Endothelial cell of umbilical vein (primary cell): Measurements from ENCODE around the gene RGS7BP. TPM values are rescaled to one million over a fixed set of nuclear protein-coding genes. Genes with fewer than 3 reads are reported as not detected.
A peak's percentile ranks its signal among the peaks of the same experiment; 100 is the strongest.

Experiments used
- BruUV-seq: library from RNA; stranded (reverse); fragments of 400-500 nt; replicated peaks from 2 replicates; lab custom pipeline; 2021; lab: Mats Ljungman, UMichigan
- CTCF ChIA-PET: fragments of 300-600, 350-600 bp; sonication (Branson Sonifier 250); formaldehyde crosslinking; loops from one replicate; lab custom pipeline; 2021; ENCODE audit warnings: antibody characterized with exemption, inconsistent platforms; lab: Charles Lee
- POLR2A ChIA-PET: fragments of 300-600, 350-600 bp; sonication (Branson Sonifier 250); formaldehyde crosslinking; loops from one replicate; lab custom pipeline; 2021; ENCODE audit warnings: antibody characterized with exemption, inconsistent platforms; lab: Charles Lee
- DNase-seq: peaks from one replicate; pipeline ENCODE4 v3.0.0-alpha.2; 2011; ENCODE audit warnings: low read depth, low spot score
- FAIRE-seq: peaks from 2 replicates; lab custom pipeline; 2011; peaks lifted over from hg19 to GRCh38; lab: Jason Lieb, UNC
- H2AFZ ChIP-seq: 2 replicates; pipeline ENCODE4 v1.6.0; 2012; ENCODE audit warnings: low read depth, low read length, control low read depth, inconsistent platforms
- H3K27ac ChIP-seq: 2 replicates; pipeline ENCODE4 v1.5.1; 2011; ENCODE audit warnings: low read depth, mild to moderate bottlenecking, control low read depth, low read length, moderate library complexity; ENCODE audit not compliant: insufficient read depth
- H3K27me3 ChIP-seq, 2 experiments: 2 replicates each; pipeline versions ENCODE4 v1.6.0 to v1.6.1; 2011; ENCODE audit warnings: low read length in 2 of 2, mixed read lengths in 1 of 2; ENCODE audit not compliant: control insufficient read depth in 2 of 2, insufficient read depth in 2 of 2
- H3K36me3 ChIP-seq, 2 experiments: 2 replicates in 1 of 2; 3 replicates in 1 of 2; pipeline ENCODE4 v1.5.1; 2011; ENCODE audit warnings: low read length in 2 of 2, mild to moderate bottlenecking in 1 of 2, moderate library complexity in 1 of 2; ENCODE audit not compliant: control insufficient read depth in 2 of 2, insufficient read depth in 2 of 2; ENCODE audit errors: extremely low read depth in 1 of 2
- H3K4me1 ChIP-seq: 3 replicates; pipeline ENCODE4 v1.5.1; 2011; ENCODE audit warnings: mild to moderate bottlenecking, low read length; ENCODE audit not compliant: control insufficient read depth, insufficient read depth; ENCODE audit errors: extremely low read depth
- H3K4me2 ChIP-seq: 2 replicates; pipeline ENCODE4 v1.6.1; 2011; ENCODE audit warnings: low read length, control low read depth, mixed read lengths; ENCODE audit not compliant: insufficient read depth
- H3K4me3 ChIP-seq, 3 experiments: fragments of 200-600 bp in 1 of 3; sonication (generic), shearing (Covaris generic) in 1 of 3; replicated peaks in 1 of 3; 2 replicates each; pipeline ENCODE4 v1.5.1; 2011 to 2016; ENCODE audit warnings: control low read depth in 3 of 3, low read length in 3 of 3, mild to moderate bottlenecking in 2 of 3, inconsistent platforms in 1 of 3, low read depth in 1 of 3, moderate library complexity in 1 of 3; ENCODE audit not compliant: insufficient read depth in 1 of 3
- H3K79me2 ChIP-seq: 2 replicates; pipeline ENCODE4 v1.6.0; 2012; ENCODE audit warnings: low read length, inconsistent platforms; ENCODE audit not compliant: control insufficient read depth, insufficient read depth
- H3K9ac ChIP-seq: replicated peaks from 2 replicates; pipeline ENCODE3; 2011; ENCODE audit warnings: low read length, control low read depth; ENCODE audit not compliant: insufficient read depth; ENCODE audit errors: extremely low read depth
- H3K9me1 ChIP-seq: replicated peaks from 3 replicates; pipeline ENCODE4 v1.6.0; 2011; ENCODE audit warnings: mild to moderate bottlenecking, low read length; ENCODE audit not compliant: control insufficient read depth, insufficient read depth; ENCODE audit errors: extremely low read depth
- H3K9me3 ChIP-seq: replicated peaks from 2 replicates; pipeline ENCODE4 v1.5.1; 2012; ENCODE audit warnings: low read length, inconsistent platforms; ENCODE audit not compliant: control insufficient read depth, insufficient read depth
- H4K20me1 ChIP-seq: replicated peaks from 2 replicates; pipeline ENCODE3; 2011; ENCODE audit warnings: mild to moderate bottlenecking, low read length; ENCODE audit not compliant: control insufficient read depth, insufficient read depth; ENCODE audit errors: extremely low read depth
- EZH2 ChIP-seq: IDR thresholded peaks from 2 replicates; pipeline ENCODE4 v1.6.1; 2012; ENCODE audit warnings: borderline replicate concordance, low read depth, mild to moderate bottlenecking, moderate library complexity, low read length, inconsistent platforms; ENCODE audit not compliant: severe bottlenecking
- FOS ChIP-seq: IDR thresholded peaks from 2 replicates; pipeline ENCODE4 v1.6.1; 2011; ENCODE audit warnings: mild to moderate bottlenecking, low read length, moderate library complexity, borderline replicate concordance; ENCODE audit not compliant: insufficient read depth
- GATA2 ChIP-seq: IDR thresholded peaks from 2 replicates; pipeline ENCODE4 v1.7.0; 2011; ENCODE audit warnings: low read depth, mild to moderate bottlenecking, moderate library complexity, mixed read lengths, low read length; ENCODE audit not compliant: insufficient read length, insufficient read depth
- JUN ChIP-seq: IDR thresholded peaks from 2 replicates; pipeline ENCODE4 v1.6.1; 2011; ENCODE audit warnings: borderline replicate concordance, low read depth; ENCODE audit not compliant: insufficient read length, insufficient read depth
- MAX ChIP-seq: IDR thresholded peaks from 2 replicates; pipeline ENCODE4 v1.6.1; 2011; ENCODE audit not compliant: insufficient read depth, insufficient read length
- MYC ChIP-seq: IDR thresholded peaks from one replicate; pipeline ENCODE4 v1.6.1; 2011; ENCODE audit warnings: mild to moderate bottlenecking, low read depth, low read length
- POLR2A ChIP-seq: IDR thresholded peaks from 2 replicates; pipeline ENCODE4 v1.6.1; 2012; ENCODE audit warnings: low read depth, mild to moderate bottlenecking, control low read depth, low read length
- POLR2AphosphoS5 ChIP-seq: IDR thresholded peaks from 2 replicates; pipeline ENCODE4 v1.6.1; 2012; ENCODE audit warnings: low read depth, mild to moderate bottlenecking, control low read depth, low read length, moderate library complexity; ENCODE audit not compliant: insufficient read depth
- dilution Hi-C: fragments of 300-500 bp; cut with MboI; formaldehyde crosslinking; loops from one replicate; pipeline ENCODE4 v1.15.0; 2019; ENCODE audit warnings: low sequenced_read_pairs; ENCODE audit not compliant: extremely low pct_ligation_motif_present
- intact Hi-C: fragments of 100-400 bp; cut with micrococcal nuclease; formaldehyde crosslinking; loops from one replicate; pipeline ENCODE4 v1.10.0; 2022
- polyA plus RNA-seq, 4 experiments: library from polyadenylated mRNA; depleted of rRNA in 3 of 4; stranded (reverse) in 3 of 4; unstranded in 1 of 4; fragments of >200 nt; gene quantifications; 2 replicates each; pipeline versions ENCODE4 v1.2.1 to v1.2.3, GENCODE V29; 2011 to 2012; ENCODE audit warnings: missing spikeins in 1 of 4
- total RNA-seq: library from RNA; stranded (reverse); gene quantifications from 2 replicates; pipeline ENCODE4 v1.2.3, GENCODE V29; 2021
- TF ChIP-seq, protein P1 (sequence below), 2 donors: IDR thresholded peaks; 1 replicate in 1 of 2; 2 replicates in 1 of 2; pipeline ENCODE4 v1.5.1; 2011; ENCODE audit warnings: low read length in 2 of 2, mild to moderate bottlenecking in 2 of 2, moderate library complexity in 2 of 2, control low read depth in 1 of 2, inconsistent platforms in 1 of 2, low read depth in 1 of 2; ENCODE audit not compliant: insufficient read depth in 1 of 2; ENCODE audit errors: extremely low read depth in 1 of 2

Gene RGS7BP
- total and polyA plus RNA-seq, 2 donors (not counting 3 experiments of a cell fraction or from before 2014, with no cell fraction given): 0.51 to 2.0 TPM

- no peak for TF ChIP-seq MYC
- TF ChIP-seq FOS: no peak
- Histone ChIP-seq H3K79me2 (no peaks in the 10 kb centered on the region), H4K20me1 (no peaks in the 10 kb centered on the region), H2AFZ (peak overlapping the region; percentile 89), H3K27me3 (peaks cover 19 to 25% of the 10 kb centered on the region in 2 experiments), H3K9ac (no peak overlapping the region), H3K4me2 (peak overlapping the region; percentile 74), H3K9me3 (no peaks in the 10 kb centered on the region), H3K9me1 (no peaks in the 10 kb centered on the region), H3K27ac (no peak overlapping the region), H3K4me3 (peak overlapping the region; percentile 27 to 48 (median 47)), H3K4me1 (peaks cover 35% of the 10 kb centered on the region), H3K36me3 (no peaks in the 10 kb centered on the region)
- ChIA-PET CTCF (interaction anchor here (1.1 to 3.4 kb wide), 7 partner anchors 62 to 359 kb away, joined by 3 to 29 read pairs (median 6); no protein-coding TSS in a partner anchor), POLR2A (no interaction called here)
- intact Hi-C loops: loop anchor here (5.0 kb wide), 5 partner anchors 45 to 975 kb away; partner anchors contain the start of genes ADAMTS6, CWC27 and SREK1IP1
- peak; percentile 40 for DNase-seq
- no peak for FAIRE-seq
- no TSS peak for BruUV-seq
- dilution Hi-C loops: no loop called here
These were observed 1.4 kb downstream of the RGS7BP start for GRCh38 chr5:64507264-64507605.

- Histone ChIP-seq H3K4me2 (peak overlapping the region; percentile 85), H3K9ac (peak overlapping the region; percentile 8), H3K9me1 (no peaks in the 10 kb centered on the region), H2AFZ (no peak overlapping the region), H3K36me3 (no peaks in the 10 kb centered on the region), H3K79me2 (no peaks in the 10 kb centered on the region), H3K27me3 (peaks cover 6 to 14% of the 10 kb centered on the region in 2 experiments), H3K4me1 (peaks cover 35% of the 10 kb centered on the region), H4K20me1 (no peaks in the 10 kb centered on the region), H3K4me3 (peak overlapping the region in 1 of 3 experiments; percentile 9), H3K9me3 (no peaks in the 10 kb centered on the region), H3K27ac (peak overlapping the region; percentile 27)
- peak; percentile 90 for DNase-seq
- POLR2A ChIA-PET: no interaction called here
- intact Hi-C loops (loop anchor here (5.0 kb wide), 5 partner anchors 42 to 972 kb away; partner anchors contain the start of genes ADAMTS6, CWC27 and SREK1IP1), dilution Hi-C loops (no loop called here)
- peak; percentile 59 for FAIRE-seq
- BruUV-seq: no TSS peak
- TF ChIP-seq POLR2AphosphoS5: peak; percentile 24
- peak; percentile 71 for TF ChIP-seq GATA2
- TF ChIP-seq, protein P1, sequence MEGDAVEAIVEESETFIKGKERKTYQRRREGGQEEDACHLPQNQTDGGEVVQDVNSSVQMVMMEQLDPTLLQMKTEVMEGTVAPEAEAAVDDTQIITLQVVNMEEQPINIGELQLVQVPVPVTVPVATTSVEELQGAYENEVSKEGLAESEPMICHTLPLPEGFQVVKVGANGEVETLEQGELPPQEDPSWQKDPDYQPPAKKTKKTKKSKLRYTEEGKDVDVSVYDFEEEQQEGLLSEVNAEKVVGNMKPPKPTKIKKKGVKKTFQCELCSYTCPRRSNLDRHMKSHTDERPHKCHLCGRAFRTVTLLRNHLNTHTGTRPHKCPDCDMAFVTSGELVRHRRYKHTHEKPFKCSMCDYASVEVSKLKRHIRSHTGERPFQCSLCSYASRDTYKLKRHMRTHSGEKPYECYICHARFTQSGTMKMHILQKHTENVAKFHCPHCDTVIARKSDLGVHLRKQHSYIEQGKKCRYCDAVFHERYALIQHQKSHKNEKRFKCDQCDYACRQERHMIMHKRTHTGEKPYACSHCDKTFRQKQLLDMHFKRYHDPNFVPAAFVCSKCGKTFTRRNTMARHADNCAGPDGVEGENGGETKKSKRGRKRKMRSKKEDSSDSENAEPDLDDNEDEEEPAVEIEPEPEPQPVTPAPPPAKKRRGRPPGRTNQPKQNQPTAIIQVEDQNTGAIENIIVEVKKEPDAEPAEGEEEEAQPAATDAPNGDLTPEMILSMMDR (IDR thresholded peaks at IDR 0.05; ENCODE audit: extremely low read depth in 1 of 2, insufficient read depth in 1 of 2, low read depth in 1 of 2, low read length in 2 of 2): no peak
- no peak for TF ChIP-seq MAX
- TF ChIP-seq MYC: no peak
- TF ChIP-seq JUN: no peak
- peak; percentile 41 for TF ChIP-seq FOS
- no peak for TF ChIP-seq EZH2
- no peak for TF ChIP-seq POLR2A
- CTCF ChIA-PET: interaction anchor here (1.3 to 1.8 kb wide), 5 partner anchors 10 to 280 kb away, joined by 4 to 8 read pairs (median 6); no protein-coding TSS in a partner anchor
These were observed 4.0 kb downstream of the RGS7BP start for GRCh38 chr5:64509828-64510227.
